Naive thymus-derived CD4-positive, alpha-beta T cell (primary cell): ENCODE measurements around the gene TMEM117. TPM values are rescaled to one million over a fixed set of nuclear protein-coding genes. Genes with fewer than 3 reads are reported as not detected.
"Not testable (repeated sequence)": the region's sequence is repeated elsewhere in the genome, so short reads cannot be mapped to it uniquely, and the experiment has no call there.

ENCODE experiments used
- ATAC-seq: fragments of 150-1000 bp; cut with Tn5 transposase; 2 replicates; pipeline ENCODE4 v1.10.0; 2021; ENCODE audit warnings: mild to moderate bottlenecking, moderate library complexity
- CTCF ChIA-PET: fragments of 350-600 bp; sonication (Branson Sonifier 250); formaldehyde crosslinking; loops from one replicate; lab custom pipeline; 2021; ENCODE audit warnings: antibody characterized with exemption; lab: Charles Lee
- POLR2A ChIA-PET: fragments of 350-600 bp; sonication (Branson Sonifier 250); formaldehyde crosslinking; loops from one replicate; lab custom pipeline; 2021; ENCODE audit warnings: antibody characterized with exemption, inconsistent platforms; lab: Charles Lee
- DNase-seq, 9 donors: peaks; one replicate each; pipeline versions ENCODE4 v3.0.0 to v3.0.0-alpha.2; 2020 to 2022; ENCODE audit warnings: mixed read lengths in 1 of 9
- H3K27ac ChIP-seq: one replicate; pipeline ENCODE4 v1.7.0; 2013; ENCODE audit warnings: mild to moderate bottlenecking, low read depth, low read length, moderate library complexity
- H3K27me3 ChIP-seq, 2 donors: one replicate each; pipeline ENCODE4 v1.7.0; 2013; ENCODE audit warnings: low read length in 2 of 2, mild to moderate bottlenecking in 2 of 2, moderate library complexity in 2 of 2; ENCODE audit not compliant: control insufficient read depth in 2 of 2, insufficient read depth in 2 of 2
- H3K36me3 ChIP-seq, 3 experiments: 1 replicate in 2 of 3; 2 replicates in 1 of 3; pipeline ENCODE4 v1.7.0; 2013; ENCODE audit warnings: low read length in 3 of 3, mild to moderate bottlenecking in 3 of 3, moderate library complexity in 1 of 3; ENCODE audit not compliant: insufficient read depth in 3 of 3, control insufficient read depth in 2 of 3
- H3K4me1 ChIP-seq, 2 donors: one replicate each; pipeline ENCODE4 v1.7.0; 2013; ENCODE audit warnings: low read length in 2 of 2, mild to moderate bottlenecking in 2 of 2, moderate library complexity in 1 of 2; ENCODE audit not compliant: control insufficient read depth in 2 of 2, insufficient read depth in 2 of 2
- H3K4me3 ChIP-seq: 2 replicates; pipeline ENCODE4 v1.7.0; 2013; ENCODE audit warnings: mild to moderate bottlenecking, low read length
- H3K9me3 ChIP-seq, 3 experiments: 1 replicate in 2 of 3; 2 replicates in 1 of 3; pipeline ENCODE4 v1.7.0; 2013; ENCODE audit warnings: low read length in 3 of 3; ENCODE audit not compliant: control insufficient read depth in 2 of 3
- H3K27ac Mint-ChIP-seq, 9 donors: one replicate each; pipeline ENCODE4 v1.8.0; 2020 to 2022; ENCODE audit warnings: mixed read lengths in 9 of 9, mild to moderate bottlenecking in 8 of 9, moderate library complexity in 5 of 9, inconsistent platforms in 2 of 9
- H3K27me3 Mint-ChIP-seq, 5 donors: one replicate each; pipeline ENCODE4 v1.8.0; 2021 to 2022; ENCODE audit warnings: mixed read lengths in 5 of 5, mild to moderate bottlenecking in 1 of 5
- H3K36me3 Mint-ChIP-seq, 5 donors: one replicate each; pipeline ENCODE4 v1.8.0; 2020 to 2022; ENCODE audit warnings: mixed read lengths in 5 of 5, mild to moderate bottlenecking in 3 of 5, inconsistent platforms in 1 of 5
- H3K4me1 Mint-ChIP-seq, 7 donors: one replicate each; pipeline ENCODE4 v1.8.0; 2020 to 2022; ENCODE audit warnings: mixed read lengths in 7 of 7, mild to moderate bottlenecking in 3 of 7, inconsistent platforms in 1 of 7
- H3K4me3 Mint-ChIP-seq, 10 donors: one replicate each; pipeline ENCODE4 v1.8.0; 2020 to 2022; ENCODE audit warnings: mild to moderate bottlenecking in 10 of 10, mixed read lengths in 10 of 10, moderate library complexity in 6 of 10, inconsistent platforms in 2 of 10
- H3K9me3 Mint-ChIP-seq, 11 donors: one replicate each; pipeline ENCODE4 v1.8.0; 2020 to 2022; ENCODE audit warnings: mixed read lengths in 11 of 11, mild to moderate bottlenecking in 4 of 11, inconsistent platforms in 1 of 11, moderate library complexity in 1 of 11
- intact Hi-C, 2 donors: fragments of 100-400 bp; cut with micrococcal nuclease; formaldehyde crosslinking; loops; one replicate each; pipeline ENCODE4 v1.15.1; 2023
- polyA plus RNA-seq, 2 donors: library from polyadenylated mRNA; unstranded; fragments of 300-500 nt; fragmentation: Illumina TruSeq; gene quantifications; one replicate each; pipeline ENCODE4 v1.2.3, GENCODE V29; 2021
- total RNA-seq, 6 experiments: library from RNA in 5 of 6; stranded (reverse) in 5 of 6; gene quantifications; 1 replicate in 5 of 6; 2 replicates in 1 of 6; pipeline ENCODE4 v1.2.3 and lab custom pipeline; 2021 to 2026

Gene TMEM117
- total and polyA plus RNA-seq, 7 experiments from 2014 or later: 0.31 to 6.6 (median 4.2) TPM

DNA sequence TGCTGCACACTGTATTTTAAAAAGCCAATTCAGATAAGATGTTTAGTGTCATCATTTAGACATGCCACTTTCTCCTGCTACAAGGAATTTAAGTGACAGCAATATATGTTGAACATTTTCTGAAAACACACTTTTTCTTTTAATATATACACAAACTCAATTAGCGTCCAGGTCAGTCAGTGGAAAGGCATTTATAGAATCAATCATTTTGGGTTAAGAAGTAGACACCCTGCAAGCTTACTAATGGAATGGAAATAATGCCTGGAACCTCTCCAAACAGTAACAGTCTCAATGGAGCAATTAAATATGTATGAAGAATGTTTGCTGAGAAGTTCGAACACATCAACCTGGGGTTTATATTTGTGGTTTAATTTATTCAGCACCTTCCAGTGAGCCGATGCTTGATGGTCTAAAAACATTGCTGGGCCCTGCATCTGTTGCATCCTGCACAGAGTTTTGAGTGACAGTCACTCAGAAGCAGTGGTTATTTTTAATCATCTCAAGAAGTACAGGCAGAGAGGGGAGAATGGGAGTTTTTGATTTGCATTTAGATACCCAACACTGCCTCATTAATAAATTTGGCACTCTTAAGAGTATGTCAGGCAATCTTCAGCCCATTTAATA is 410.7 kb downstream of the TMEM117 start:
- no peak overlapping the region for H3K4me3 Mint-ChIP-seq
- Histone ChIP-seq H3K27me3 (no peaks in the 10 kb centered on the region), H3K4me3 (no peak overlapping the region), H3K9me3 (no peaks in the 10 kb centered on the region), H3K27ac (no peak overlapping the region), H3K36me3 (no peaks in the 10 kb centered on the region), H3K4me1 (no peaks in the 10 kb centered on the region)
- ATAC-seq: no peak
- H3K27me3 Mint-ChIP-seq: no peaks in the 10 kb centered on the region
- H3K4me1 Mint-ChIP-seq: no peaks in the 10 kb centered on the region
- peaks cover 0 to 31% (median 10%) of the 10 kb centered on the region in 5 donors for H3K36me3 Mint-ChIP-seq
- ChIA-PET POLR2A (no interaction called here), CTCF (no interaction called here)
- peaks cover 0 to 17% (median 7%) of the 10 kb centered on the region in 11 donors for H3K9me3 Mint-ChIP-seq
- DNase-seq: no peak
- intact Hi-C loops: no loop called here
- no peak overlapping the region for H3K27ac Mint-ChIP-seq

- no peaks in the 10 kb centered on the region for H3K4me1 Mint-ChIP-seq
- no peak overlapping the region for H3K27ac Mint-ChIP-seq
- POLR2A ChIA-PET: no interaction called here
- H3K4me3 Mint-ChIP-seq: no peak overlapping the region
- no peaks in the 10 kb centered on the region for H3K9me3 ChIP-seq
- H3K27me3 ChIP-seq: no peaks in the 10 kb centered on the region
- no peaks in the 10 kb centered on the region for H3K36me3 ChIP-seq
- no peak overlapping the region for H3K27ac ChIP-seq
- CTCF ChIA-PET: no interaction called here
- H3K4me1 ChIP-seq: no peaks in the 10 kb centered on the region
- DNase-seq: no peak
- no peaks in the 10 kb centered on the region for H3K27me3 Mint-ChIP-seq
- H3K9me3 Mint-ChIP-seq: peaks cover 0 to 17% (median 7%) of the 10 kb centered on the region in 11 donors
- intact Hi-C loops: no loop called here
- peaks cover 0 to 24% (median 9%) of the 10 kb centered on the region in 5 donors for H3K36me3 Mint-ChIP-seq
- ATAC-seq: no peak
- no peak overlapping the region for H3K4me3 ChIP-seq
Observed at GRCh38 chr12:44247588-44247987, 411.7 kb downstream of the TMEM117 start.

DNA sequence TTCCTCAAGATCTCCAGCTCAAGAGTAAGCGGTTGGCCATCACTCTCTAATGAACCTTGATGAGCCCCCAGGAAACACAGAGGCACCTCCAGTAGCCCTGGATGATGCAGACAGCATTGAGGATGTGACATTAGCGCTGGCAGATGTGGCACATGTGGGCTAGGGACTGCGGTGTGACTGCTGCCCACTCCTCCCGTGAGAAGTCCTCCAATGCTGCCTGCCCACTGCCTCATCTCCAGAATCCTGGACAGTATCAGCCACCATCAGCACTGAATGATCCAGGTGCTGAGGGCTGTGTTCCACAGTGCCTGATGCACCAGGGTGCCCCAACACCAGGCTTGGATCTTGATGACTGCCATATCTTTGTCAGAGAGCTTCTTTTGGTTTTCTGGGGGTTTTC is 412.6 kb downstream of the TMEM117 start:
- ChIA-PET POLR2A (no interaction called here), CTCF (no interaction called here)
- no peaks in the 10 kb centered on the region for H3K4me1 ChIP-seq
- Mint-ChIP-seq H3K36me3 (peaks cover 0 to 24% (median 6%) of the 10 kb centered on the region in 5 donors), H3K4me3 (no peak overlapping the region), H3K27me3 (no peaks in the 10 kb centered on the region), H3K4me1 (no peaks in the 10 kb centered on the region), H3K9me3 (peaks cover 0 to 13% (median 7%) of the 10 kb centered on the region in 11 donors), H3K27ac (no peak overlapping the region)
- H3K9me3 ChIP-seq: no peaks in the 10 kb centered on the region
- H3K36me3 ChIP-seq: no peaks in the 10 kb centered on the region
- no peak overlapping the region for H3K4me3 ChIP-seq
- no peaks in the 10 kb centered on the region for H3K27me3 ChIP-seq
- no peak for ATAC-seq
- no peak overlapping the region for H3K27ac ChIP-seq
- intact Hi-C loops: no loop called here
- DNase-seq: no peak

- H3K9me3 ChIP-seq, H3K4me3 ChIP-seq, H3K4me1 ChIP-seq, intact Hi-C loops, ATAC-seq, H3K27ac Mint-ChIP-seq, H3K27me3 Mint-ChIP-seq, H3K4me3 Mint-ChIP-seq, CTCF ChIA-PET, H3K36me3 ChIP-seq, H3K4me1 Mint-ChIP-seq, DNase-seq, H3K27me3 ChIP-seq, POLR2A ChIA-PET, H3K27ac ChIP-seq: not testable (repeated sequence)
- peaks cover 0 to 13% (median 5%) of the 10 kb centered on the region in 11 donors for H3K9me3 Mint-ChIP-seq
- H3K36me3 Mint-ChIP-seq: peaks cover 0 to 24% (median 6%) of the 10 kb centered on the region in 5 donors
Observed at GRCh38 chr12:44250440-44250839, 414.6 kb downstream of the TMEM117 start.

- Mint-ChIP-seq H3K36me3 (peaks cover 0 to 8% (median 5%) of the 10 kb centered on the region in 5 donors), H3K4me3 (no peak overlapping the region), H3K27ac (no peak overlapping the region), H3K4me1 (no peaks in the 10 kb centered on the region), H3K27me3 (no peaks in the 10 kb centered on the region), H3K9me3 (peaks cover 0 to 13% (median 5%) of the 10 kb centered on the region in 11 donors)
- Histone ChIP-seq H3K36me3 (no peaks in the 10 kb centered on the region), H3K4me3 (no peak overlapping the region), H3K27me3 (no peaks in the 10 kb centered on the region), H3K9me3 (no peaks in the 10 kb centered on the region), H3K27ac (no peak overlapping the region), H3K4me1 (no peaks in the 10 kb centered on the region)
- intact Hi-C loops: no loop called here
- no peak for DNase-seq
- ChIA-PET CTCF (no interaction called here), POLR2A (no interaction called here)
- no peak for ATAC-seq
Observed at GRCh38 chr12:44253338-44253856, 417.5 kb downstream of the TMEM117 start.

GRCh38 chr12:44258246-44258645 is 422.4 kb downstream of the TMEM117 start:
- Histone ChIP-seq H3K4me3 (no peak overlapping the region), H3K27me3 (no peaks in the 10 kb centered on the region), H3K4me1 (no peaks in the 10 kb centered on the region), H3K36me3 (no peaks in the 10 kb centered on the region), H3K9me3 (no peaks in the 10 kb centered on the region), H3K27ac (no peak overlapping the region)
- ChIA-PET CTCF (no interaction called here), POLR2A (no interaction called here)
- no peaks in the 10 kb centered on the region for H3K36me3 Mint-ChIP-seq
- H3K4me1 Mint-ChIP-seq: no peaks in the 10 kb centered on the region
- no peak for DNase-seq
- ATAC-seq: no peak
- intact Hi-C loops: no loop called here
- H3K27ac Mint-ChIP-seq: no peak overlapping the region
- no peak overlapping the region for H3K4me3 Mint-ChIP-seq
- H3K9me3 Mint-ChIP-seq: no peaks in the 10 kb centered on the region
- no peaks in the 10 kb centered on the region for H3K27me3 Mint-ChIP-seq

DNA sequence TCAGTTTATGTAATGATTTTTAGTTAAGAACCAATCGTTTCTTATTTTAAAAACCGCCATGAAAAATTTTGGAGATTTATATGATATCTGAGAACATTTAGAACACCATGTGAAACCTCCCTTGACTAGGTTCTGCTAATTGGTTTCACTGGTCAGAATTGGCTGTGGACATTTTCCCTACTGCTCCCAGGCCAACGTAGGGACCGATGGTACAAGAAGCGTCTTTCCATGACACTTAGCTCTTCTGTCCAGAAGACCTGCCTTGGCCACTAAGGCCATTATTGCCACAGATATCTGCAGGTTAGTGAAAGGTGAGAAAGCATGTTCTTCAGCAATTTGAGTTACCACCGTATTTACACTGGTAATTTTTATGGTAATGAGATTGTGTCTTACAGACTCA is 424.0 kb downstream of the TMEM117 start:
- ATAC-seq: no peak
- Mint-ChIP-seq H3K4me3 (no peak overlapping the region), H3K4me1 (no peaks in the 10 kb centered on the region), H3K9me3 (no peaks in the 10 kb centered on the region), H3K27ac (no peak overlapping the region), H3K27me3 (no peaks in the 10 kb centered on the region), H3K36me3 (no peaks in the 10 kb centered on the region)
- no peaks in the 10 kb centered on the region for H3K4me1 ChIP-seq
- DNase-seq: no peak
- H3K9me3 ChIP-seq: no peaks in the 10 kb centered on the region
- intact Hi-C loops: no loop called here
- H3K27me3 ChIP-seq: no peaks in the 10 kb centered on the region
- H3K36me3 ChIP-seq: no peaks in the 10 kb centered on the region
- no peak overlapping the region for H3K4me3 ChIP-seq
- CTCF ChIA-PET: no interaction called here
- H3K27ac ChIP-seq: no peak overlapping the region
- POLR2A ChIA-PET: no interaction called here
